OCI-M2 (cell line): ENCODE data around the gene SYCN.
"Not testable (repeated sequence)": the region's sequence is repeated elsewhere in the genome, so short reads cannot be mapped to it uniquely, and the experiment has no call there.

Experiments
- DNase-seq: peaks from one replicate; lab custom pipeline; 2025; ENCODE audit not compliant: unreplicated experiment; lab: John Stamatoyannopoulos, UW

SYCN gene

DNA sequence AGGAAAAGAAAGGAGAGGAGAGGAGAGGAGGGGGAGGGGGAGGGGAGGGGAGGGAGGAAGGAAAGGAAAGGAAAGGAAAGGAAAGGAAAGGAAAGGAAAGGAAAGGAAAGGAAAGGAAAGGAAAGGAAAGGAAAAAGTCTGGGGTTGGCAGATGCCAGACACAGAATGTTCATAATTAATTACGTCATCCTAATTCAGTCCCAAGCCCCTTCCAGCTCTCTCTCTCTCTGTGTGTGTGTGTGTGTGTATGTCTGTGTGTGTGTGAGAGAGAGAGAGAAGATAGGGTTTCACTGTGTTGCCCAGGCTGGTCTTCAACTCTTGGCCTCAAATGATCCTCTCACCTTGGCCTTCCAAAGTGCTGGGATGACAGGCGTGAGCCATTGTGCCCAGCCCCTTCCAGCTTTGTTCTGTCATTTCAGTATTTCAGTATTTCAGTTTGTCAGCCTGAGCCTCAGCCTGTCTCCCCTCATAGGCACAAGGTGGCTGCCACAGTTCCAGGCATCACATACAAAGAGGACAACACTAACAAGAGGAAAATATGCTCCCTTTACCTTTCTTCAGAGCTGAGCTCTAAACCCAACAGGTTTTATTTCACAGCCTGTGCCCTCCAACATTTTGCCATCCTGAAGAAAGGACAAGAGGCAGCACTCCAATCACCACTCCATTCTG is 26.2 kb upstream of the SYCN start:
- no peak for DNase-seq

- DNase-seq: no peak
Measured at GRCh38 chr19:39224910-39225309, 20.8 kb upstream of the SYCN start.

DNA sequence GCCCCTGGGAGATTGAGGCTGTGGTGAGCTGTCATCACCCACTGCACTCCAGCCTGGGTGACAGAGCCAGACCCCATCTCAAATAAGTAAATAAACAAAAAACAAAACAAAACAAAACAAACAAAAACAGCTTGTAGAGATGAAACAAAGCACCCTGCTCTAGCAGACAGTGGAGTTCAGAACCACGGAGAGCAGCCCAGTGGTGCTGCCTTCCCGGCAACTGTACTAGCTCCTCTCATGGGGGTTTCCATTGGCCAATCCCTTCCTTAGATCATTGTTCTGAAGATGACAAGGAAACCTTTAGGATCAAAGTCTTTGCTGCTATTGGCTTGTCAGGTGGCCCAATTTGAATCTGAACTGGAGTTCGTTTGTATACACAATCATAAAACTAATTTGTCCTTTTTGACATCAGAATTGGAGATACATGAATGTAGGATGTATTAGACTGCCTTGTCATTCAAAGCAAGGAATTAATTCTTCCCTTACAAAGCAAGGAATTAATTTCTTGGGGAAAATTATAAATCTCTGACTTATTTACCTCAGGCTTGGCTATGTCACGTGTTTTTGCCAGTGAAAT is 19.7 kb upstream of the SYCN start:
- peak; percentile 44 for DNase-seq

- DNase-seq: not testable (repeated sequence)
Measured at GRCh38 chr19:39219108-39219507, 15.0 kb upstream of the SYCN start.

GRCh38 chr19:39218230-39219007 is 14.4 kb upstream of the SYCN start:
- DNase-seq: no peak

DNA sequence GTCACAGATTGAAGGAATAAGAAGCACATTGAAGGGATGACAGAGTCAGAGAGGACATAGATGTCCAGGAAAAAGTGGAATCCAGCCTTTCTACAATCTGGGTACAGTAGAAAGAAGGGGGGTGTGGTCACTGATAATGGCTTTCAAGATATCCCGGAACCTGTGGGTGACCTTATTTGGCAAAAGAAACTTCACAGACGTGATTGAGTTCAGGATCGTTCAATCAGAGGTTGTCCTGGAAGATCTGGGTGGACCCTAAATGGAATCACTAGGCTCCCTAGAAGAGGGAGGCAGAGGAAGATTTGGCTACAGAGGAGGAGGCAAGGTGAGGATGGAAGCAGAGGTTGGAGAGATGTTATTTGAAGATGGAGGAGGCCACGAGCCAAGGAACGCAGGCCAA is 13.0 kb upstream of the SYCN start:
- no peak for DNase-seq

GRCh38 chr19:39215323-39215722 is 11.3 kb upstream of the SYCN start:
- not testable (repeated sequence) for DNase-seq

GRCh38 chr19:39212375-39212742 is 8.3 kb upstream of the SYCN start:
- DNase-seq: peak; percentile 30

- DNase-seq: no peak
Measured at GRCh38 chr19:39211731-39212374, 7.8 kb upstream of the SYCN start.

GRCh38 chr19:39209196-39209595 is 5.1 kb upstream of the SYCN start:
- DNase-seq: no peak

DNA sequence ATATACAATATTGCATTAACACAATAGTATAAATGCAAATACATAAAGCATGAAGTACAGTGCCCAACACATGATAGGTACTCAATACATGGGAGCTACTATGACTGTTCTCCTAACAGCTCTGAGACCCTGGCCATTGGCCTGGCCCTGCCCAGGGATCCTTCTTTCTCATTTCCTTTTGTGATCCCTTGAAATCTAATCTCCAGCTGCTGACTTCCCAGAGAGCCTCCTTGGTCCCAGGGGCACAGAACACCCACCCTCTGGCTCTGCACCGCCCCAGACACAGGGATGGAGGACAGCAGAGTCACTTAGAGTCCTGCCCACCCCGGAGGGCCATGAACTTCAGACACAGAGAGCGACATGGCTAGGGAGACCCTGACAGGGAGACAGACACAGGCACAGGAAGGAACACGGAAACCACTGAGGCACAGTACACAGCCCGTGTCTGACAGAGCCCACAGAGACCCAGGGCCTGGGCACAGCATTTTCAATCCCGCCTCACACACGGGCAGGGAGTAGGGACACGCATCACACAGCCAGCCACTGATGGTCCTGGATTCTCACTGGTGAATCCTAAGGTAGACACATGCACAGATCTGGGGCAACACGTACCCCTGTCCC is 4.2 kb upstream of the SYCN start:
- no peak for DNase-seq

DNA sequence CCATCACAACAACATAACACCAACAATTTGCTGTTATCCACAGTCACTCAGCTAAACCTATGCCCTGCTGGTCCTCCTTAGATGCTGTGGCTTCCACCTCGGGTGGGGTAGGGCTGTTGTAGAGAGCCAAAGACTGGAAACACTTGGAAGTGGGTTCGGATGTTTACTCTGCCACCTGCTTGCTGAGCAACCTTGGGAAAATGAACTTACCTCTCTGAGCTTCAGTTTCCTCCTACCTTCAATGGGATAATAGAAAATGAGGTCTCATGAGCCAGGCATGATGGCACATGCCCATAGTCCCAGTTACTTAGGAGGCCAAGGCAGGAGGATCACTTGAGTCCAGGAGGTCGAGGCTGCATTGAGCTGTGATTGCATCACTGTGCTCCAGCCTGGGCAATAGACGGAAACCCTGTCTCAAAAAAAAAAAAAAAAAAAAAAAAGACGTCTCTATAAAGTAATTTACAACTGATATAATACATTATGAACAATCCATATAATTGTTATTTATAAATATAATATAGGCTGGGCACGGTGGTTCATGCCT is 3.3 kb upstream of the SYCN start:
- no peak for DNase-seq

DNA sequence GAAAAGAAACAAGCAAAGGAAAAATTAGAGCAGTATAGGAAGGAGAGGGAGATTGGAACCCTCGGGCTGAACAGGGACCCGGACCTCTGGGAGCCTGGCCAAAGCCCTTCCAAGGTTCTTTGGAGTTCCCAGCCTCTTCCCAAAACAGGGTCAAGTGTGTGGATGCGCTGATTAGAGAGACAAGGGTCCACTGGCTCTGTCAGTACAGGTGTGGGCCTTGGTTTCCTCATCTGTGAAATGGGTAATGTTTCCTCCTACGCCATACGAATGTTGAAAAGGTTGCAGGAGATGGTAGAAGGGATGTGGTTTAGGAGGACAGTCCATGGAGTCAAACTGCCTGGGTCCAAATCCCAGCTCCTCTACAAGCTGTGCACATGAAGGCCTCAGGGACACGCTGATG is 2.1 kb upstream of the SYCN start:
- DNase-seq: no peak

GRCh38 chr19:39205449-39205764 is 1.3 kb upstream of the SYCN start:
- DNase-seq: no peak

- DNase-seq: no peak
Measured at GRCh38 chr19:39202998-39203355, 1.1 kb downstream of the SYCN start.

GRCh38 chr19:39200803-39201115 is 3.3 kb downstream of the SYCN start:
- no peak for DNase-seq

DNA sequence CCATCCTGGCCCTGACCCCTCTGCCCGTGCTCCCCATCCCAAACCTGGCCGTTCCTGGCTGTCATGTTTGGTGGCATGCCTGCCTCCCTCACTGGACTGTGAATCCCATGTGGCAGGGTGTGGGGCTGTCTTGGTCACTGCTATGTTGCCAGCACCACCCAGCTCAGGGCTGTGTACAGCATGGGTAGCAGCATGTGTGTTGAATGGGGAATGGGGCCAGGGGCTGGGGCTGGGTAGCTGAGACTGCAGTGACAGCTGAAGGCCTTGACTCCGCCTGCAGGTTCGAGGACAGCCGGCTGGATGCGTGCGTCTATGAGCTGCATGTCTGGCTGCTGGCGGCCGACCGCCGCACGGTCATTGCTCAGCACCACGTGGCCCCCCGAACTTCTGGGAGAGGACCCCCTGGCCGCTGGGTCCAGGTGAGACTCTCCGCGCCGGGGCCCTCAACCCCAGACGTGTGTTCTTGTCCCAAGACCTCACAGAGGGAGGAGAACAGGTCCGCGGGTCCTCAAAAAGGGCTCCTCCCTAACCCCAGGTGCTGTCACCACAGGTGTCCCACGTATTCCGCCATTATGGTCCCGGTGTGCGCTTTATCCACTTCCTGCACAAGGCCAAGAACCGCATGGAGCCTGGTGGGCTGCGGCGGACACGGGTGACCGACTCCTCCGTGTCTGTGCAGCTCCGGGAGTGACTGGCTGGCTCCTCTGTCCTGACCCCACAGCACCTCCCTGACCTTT is 3.8 kb downstream of the SYCN start:
- DNase-seq: no peak

- no peak for DNase-seq
Measured at GRCh38 chr19:39199025-39199424, 5.0 kb downstream of the SYCN start.

DNA sequence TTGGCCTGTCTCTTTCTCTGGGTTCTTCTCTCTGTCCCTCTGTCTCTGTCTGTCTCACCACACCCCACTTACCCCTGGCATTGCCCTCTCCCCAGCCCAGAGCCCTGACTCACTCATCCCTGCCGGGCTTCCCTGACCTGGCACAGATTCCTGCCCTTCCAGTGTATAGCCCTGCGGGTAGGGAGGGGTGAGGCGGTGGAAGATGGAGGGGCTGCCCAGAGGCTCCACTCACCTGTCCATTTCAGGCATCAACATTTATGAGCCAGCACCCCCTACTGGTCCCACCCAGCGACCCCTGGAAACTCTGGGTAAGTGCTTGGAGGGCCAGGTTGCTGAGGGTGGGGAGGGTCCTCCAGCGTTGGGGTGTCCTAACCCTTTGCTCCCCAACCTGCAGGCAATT is 6.3 kb downstream of the SYCN start:
- no peak for DNase-seq

- no peak for DNase-seq
Measured at GRCh38 chr19:39196860-39197562, 7.1 kb downstream of the SYCN start, which contains the start of gene NCCRP1. Gene NCCRP1, plus strand, starts transcription at chr19:39196964. Its CDS starts 19 bp downstream, at chr19:39196983.
